Activated CD8-positive, alpha-beta T cell treated with anti-CD3 and anti-CD28 coated beads, Interleukin-2, amount 10 ng/mL, durations not matched to agents 7 days and 5 days (primary cell): Measurements from ENCODE around the gene ATF7IP2. TPM values are rescaled to one million over a fixed set of nuclear protein-coding genes. Genes with fewer than 3 reads are reported as not detected.

Source experiments
- total RNA-seq, 2 experiments: library from RNA; stranded (reverse); gene quantifications; one replicate each; pipeline ENCODE4 v1.2.3, GENCODE V29; 2021

The ATF7IP2 gene
- total RNA-seq, 2 experiments from 2014 or later: 30.1 to 31.3 TPM

Other genes starting within 250 kb of the ATF7IP2 start
- gene GRIN2A, start 203.6 kb upstream of the ATF7IP2 start, total RNA-seq: not detected
- not detected for gene EMP2, start 194.5 kb downstream of the ATF7IP2 start, total RNA-seq